Activated CD4-positive, alpha-beta T cell treated with anti-CD3 and anti-CD28 coated beads, Interleukin-2, amount 10 ng/mL, durations not matched to agents 24 days and 14 days (primary cell): ENCODE results near the gene NIT2. TPM values are rescaled to one million over a fixed set of nuclear protein-coding genes. Genes with fewer than 3 reads are reported as not detected.
"Not testable (repeated sequence)": the region's sequence is repeated elsewhere in the genome, so short reads cannot be mapped to it uniquely, and the experiment has no call there.

Experiments used
- DNase-seq: peaks from one replicate; pipeline ENCODE4 v3.0.0; 2022
- H3K27ac Mint-ChIP-seq: one replicate; pipeline ENCODE4 v1.8.0; 2022; ENCODE audit warnings: mild to moderate bottlenecking, mixed read lengths
- H3K27me3 Mint-ChIP-seq: one replicate; pipeline ENCODE4 v1.8.0; 2022; ENCODE audit warnings: mixed read lengths
- H3K36me3 Mint-ChIP-seq: one replicate; pipeline ENCODE4 v1.8.0; 2022; ENCODE audit warnings: low read depth, mild to moderate bottlenecking, mixed read lengths
- H3K4me1 Mint-ChIP-seq: one replicate; pipeline ENCODE4 v1.8.0; 2021; ENCODE audit warnings: mixed read lengths
- H3K4me3 Mint-ChIP-seq: one replicate; pipeline ENCODE4 v1.8.0; 2022; ENCODE audit warnings: mild to moderate bottlenecking, moderate library complexity, mixed read lengths
- H3K9me3 Mint-ChIP-seq: one replicate; pipeline ENCODE4 v1.8.0; 2021; ENCODE audit warnings: mixed read lengths
- intact Hi-C: fragments of 100-400 bp; cut with micrococcal nuclease; formaldehyde crosslinking; loops from one replicate; pipeline ENCODE4 v1.15.1; 2023
- total RNA-seq: library from RNA; stranded (reverse); gene quantifications from 2 replicates; pipeline ENCODE4 v1.2.3, GENCODE V29; 2022

Gene NIT2
- total RNA-seq, 1 donor from 2014 or later: 75.5 TPM

DNA sequence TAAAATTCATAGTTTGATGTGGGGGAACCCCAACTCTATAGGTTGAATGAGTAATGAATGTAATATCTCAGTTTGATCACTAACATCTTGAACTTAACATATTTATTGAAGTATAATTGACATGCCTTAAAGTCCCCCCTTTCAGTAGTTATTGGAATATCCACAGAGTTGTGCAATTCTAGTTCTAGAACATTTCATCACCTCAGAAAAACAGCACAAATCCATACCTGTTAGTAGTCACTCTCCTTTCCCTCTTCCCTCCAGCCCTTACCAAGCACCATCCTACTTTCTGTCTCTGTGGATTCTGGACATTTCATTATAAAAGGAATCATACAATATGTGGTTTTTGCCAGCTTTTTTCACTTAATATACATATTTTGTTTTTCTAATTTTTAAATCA, 8.7 kb upstream of the NIT2 start:
- DNase-seq: no peak
- intact Hi-C loops: no loop called here
- no peak overlapping the region for H3K4me3 Mint-ChIP-seq
- peaks cover 9% of the 10 kb centered on the region for H3K9me3 Mint-ChIP-seq
- no peak overlapping the region for H3K27ac Mint-ChIP-seq
- no peaks in the 10 kb centered on the region for H3K27me3 Mint-ChIP-seq
- H3K4me1 Mint-ChIP-seq: no peaks in the 10 kb centered on the region
- H3K36me3 Mint-ChIP-seq: peaks cover 15% of the 10 kb centered on the region

DNA sequence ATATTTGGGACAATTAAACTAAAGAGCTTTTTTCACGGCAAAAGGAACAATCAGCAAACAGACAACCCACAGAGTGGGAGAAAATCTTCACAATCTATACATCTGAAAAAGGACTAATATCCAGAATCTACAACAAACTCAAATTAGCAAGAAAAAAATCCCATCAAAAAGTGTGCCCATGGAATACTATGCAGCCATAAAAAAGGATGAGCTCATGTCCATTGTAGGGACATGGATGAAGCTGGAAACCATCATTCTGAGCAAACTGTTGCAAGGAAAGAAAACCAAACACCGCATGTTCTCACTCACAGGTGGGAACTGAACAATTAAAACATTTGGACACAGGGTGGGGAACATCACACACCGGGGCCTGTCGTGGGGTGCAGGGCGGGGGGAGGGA, 7.2 kb upstream of the NIT2 start:
- H3K4me3 Mint-ChIP-seq, DNase-seq, H3K27ac Mint-ChIP-seq, H3K4me1 Mint-ChIP-seq, H3K27me3 Mint-ChIP-seq, H3K9me3 Mint-ChIP-seq, intact Hi-C loops: not testable (repeated sequence)
- H3K36me3 Mint-ChIP-seq: peaks cover 15% of the 10 kb centered on the region

DNA sequence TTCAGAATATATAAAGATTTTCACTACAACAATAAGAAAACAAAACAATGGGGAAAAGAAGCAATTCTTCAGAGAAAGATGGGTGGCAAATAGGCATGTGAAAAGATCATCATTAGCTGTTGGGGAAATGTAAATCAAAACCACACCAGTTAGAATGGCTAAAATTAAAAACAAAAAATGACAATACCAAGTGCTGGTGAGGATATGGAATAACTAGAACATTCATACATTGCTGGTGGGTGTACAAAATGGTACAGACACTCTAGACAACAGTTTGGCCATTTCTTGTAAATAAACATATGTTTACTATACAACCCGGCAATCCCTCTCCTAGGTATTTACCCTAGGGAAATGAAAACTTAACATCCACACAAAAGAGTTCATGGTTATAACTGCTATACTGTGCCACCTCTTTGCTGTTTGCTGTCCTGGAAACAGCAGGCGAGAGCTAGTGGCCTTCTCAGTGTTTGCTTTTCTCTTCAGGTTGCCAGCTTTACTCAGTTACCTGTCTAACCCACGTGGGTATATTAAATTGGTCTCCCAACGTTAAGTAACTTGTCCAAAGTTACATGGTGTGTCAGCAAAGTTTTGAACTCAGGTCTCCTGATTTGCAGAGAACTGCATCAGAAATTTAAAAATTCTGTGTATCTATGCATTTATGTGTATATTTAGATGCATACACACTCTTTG, 4.6 kb upstream of the NIT2 start:
- Mint-ChIP-seq H3K27me3 (no peaks in the 10 kb centered on the region), H3K36me3 (peaks cover 14% of the 10 kb centered on the region), H3K4me3 (no peak overlapping the region), H3K4me1 (peaks cover 4% of the 10 kb centered on the region), H3K27ac (no peak overlapping the region), H3K9me3 (peaks cover 9% of the 10 kb centered on the region)
- peak; percentile 43 for DNase-seq
- intact Hi-C loops: loop anchor here (5.0 to 10.0 kb wide), 3 partner anchors 255 to 1052 kb away; no protein-coding TSS in a partner anchor

DNA sequence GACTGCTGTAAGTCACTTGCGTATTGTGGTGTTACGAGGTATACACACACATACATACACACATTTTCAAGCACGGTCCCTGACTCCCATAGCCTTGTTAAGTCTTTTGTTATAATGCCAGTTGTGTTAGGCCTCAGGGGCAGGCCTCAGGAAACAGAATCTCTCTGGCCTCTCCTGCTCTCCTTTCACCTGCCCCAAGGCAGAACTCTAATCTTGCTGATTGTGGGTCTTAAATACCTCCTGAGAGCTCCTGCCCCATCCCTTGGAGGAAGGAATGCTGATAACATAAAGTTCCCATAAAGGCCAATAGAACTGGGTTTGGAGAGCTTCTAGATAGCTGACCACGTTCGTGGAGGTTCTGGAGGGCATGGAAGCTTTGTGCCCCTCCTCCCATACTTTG, 3.9 kb upstream of the NIT2 start:
- no peak for DNase-seq
- H3K27me3 Mint-ChIP-seq: no peaks in the 10 kb centered on the region
- no peak overlapping the region for H3K27ac Mint-ChIP-seq
- no peak overlapping the region for H3K4me3 Mint-ChIP-seq
- H3K4me1 Mint-ChIP-seq: peaks cover 10% of the 10 kb centered on the region
- intact Hi-C loops: loop anchor here (5.0 to 10.0 kb wide), 3 partner anchors 256 to 1052 kb away; no protein-coding TSS in a partner anchor
- H3K9me3 Mint-ChIP-seq: peaks cover 9% of the 10 kb centered on the region
- peaks cover 14% of the 10 kb centered on the region for H3K36me3 Mint-ChIP-seq

DNA sequence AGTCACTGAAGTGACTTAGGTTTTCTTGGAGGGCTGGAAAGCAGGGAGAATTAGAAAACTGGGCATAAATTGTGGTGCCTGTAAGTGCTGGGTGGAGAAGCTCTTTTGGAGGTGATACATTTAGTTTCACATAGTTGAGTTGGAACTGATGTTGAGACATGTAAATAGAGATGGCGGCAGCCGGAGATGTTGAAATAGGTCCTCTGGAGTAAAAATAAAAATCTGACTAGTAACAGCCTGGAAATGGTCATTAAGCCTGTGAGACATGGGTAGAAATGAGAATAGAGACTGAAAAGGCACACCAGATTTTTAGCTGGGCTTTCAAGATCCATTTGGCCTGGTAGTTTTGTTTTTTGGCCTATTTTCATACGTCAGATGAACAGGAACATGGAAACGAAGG, 2.9 kb upstream of the NIT2 start:
- Mint-ChIP-seq H3K27ac (no peak overlapping the region), H3K27me3 (no peaks in the 10 kb centered on the region), H3K9me3 (peaks cover 9% of the 10 kb centered on the region), H3K4me3 (no peak overlapping the region), H3K4me1 (peaks cover 15% of the 10 kb centered on the region), H3K36me3 (peaks cover 10% of the 10 kb centered on the region)
- intact Hi-C loops: loop anchor here (5.0 to 10.0 kb wide), 3 partner anchors 257 to 1051 kb away; no protein-coding TSS in a partner anchor
- no peak for DNase-seq

DNA sequence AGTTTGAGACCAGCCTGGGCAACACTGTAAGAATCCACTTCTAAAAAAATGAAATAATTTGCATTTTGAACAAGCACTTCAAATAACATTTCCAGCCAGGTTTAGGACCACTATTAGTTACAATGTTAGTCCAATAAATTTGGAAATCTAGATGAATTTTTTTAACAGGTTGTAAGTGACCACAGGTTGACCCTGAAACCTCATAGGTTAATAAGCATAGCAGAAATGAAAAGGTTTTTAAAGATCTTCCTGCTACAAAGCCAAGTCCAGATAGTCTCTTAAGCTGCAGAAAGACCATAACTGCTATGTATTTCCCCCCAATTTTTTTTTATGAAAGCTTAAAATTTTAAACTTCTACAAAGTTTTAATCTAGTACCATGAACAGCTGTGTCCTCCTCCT, 1.5 kb upstream of the NIT2 start:
- no peak for DNase-seq
- no peak overlapping the region for H3K4me3 Mint-ChIP-seq
- H3K9me3 Mint-ChIP-seq: no peaks in the 10 kb centered on the region
- H3K27ac Mint-ChIP-seq: no peak overlapping the region
- intact Hi-C loops: loop anchor here (5.0 to 10.0 kb wide), 3 partner anchors 258 to 1049 kb away; no protein-coding TSS in a partner anchor
- H3K4me1 Mint-ChIP-seq: peaks cover 18% of the 10 kb centered on the region
- H3K36me3 Mint-ChIP-seq: peaks cover under 1% of the 10 kb centered on the region
- no peaks in the 10 kb centered on the region for H3K27me3 Mint-ChIP-seq

DNA sequence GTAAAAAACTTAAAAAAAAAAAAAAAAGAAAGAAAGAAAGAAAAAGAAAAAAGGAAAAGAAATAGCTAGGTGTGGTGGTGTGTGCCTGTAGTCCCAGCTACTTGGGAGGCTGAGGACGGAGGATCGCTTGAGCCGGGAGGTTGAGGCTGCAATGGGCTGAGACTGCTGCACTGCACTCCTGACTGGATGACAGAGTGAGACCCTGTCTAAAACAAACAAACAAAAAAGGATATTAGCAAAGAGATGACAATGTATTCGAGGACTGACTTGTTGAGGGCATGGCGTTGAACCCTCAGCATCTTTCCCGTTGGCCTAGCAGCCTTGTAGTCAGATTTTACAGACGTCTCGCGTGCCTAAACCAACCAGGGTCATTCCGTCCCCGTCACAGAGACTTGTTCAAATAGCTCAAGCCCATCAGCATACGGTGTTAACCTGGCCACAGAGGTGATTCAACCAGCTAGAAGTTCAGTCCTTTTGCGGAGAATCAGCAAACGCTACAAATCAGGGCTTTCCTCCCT, 528 bp upstream of the NIT2 start:
- intact Hi-C loops: loop anchor here (1.0 to 10.0 kb wide), 7 partner anchors 18 to 1048 kb away; partner anchors contain the start of genes LNP1, TBC1D23 and TOMM70
- no peak for DNase-seq
- H3K27ac Mint-ChIP-seq: peak overlapping the region; percentile 55
- no peaks in the 10 kb centered on the region for H3K36me3 Mint-ChIP-seq
- H3K4me3 Mint-ChIP-seq: peak overlapping the region; percentile 95
- no peaks in the 10 kb centered on the region for H3K27me3 Mint-ChIP-seq
- peaks cover 18% of the 10 kb centered on the region for H3K4me1 Mint-ChIP-seq
- no peaks in the 10 kb centered on the region for H3K9me3 Mint-ChIP-seq

DNA sequence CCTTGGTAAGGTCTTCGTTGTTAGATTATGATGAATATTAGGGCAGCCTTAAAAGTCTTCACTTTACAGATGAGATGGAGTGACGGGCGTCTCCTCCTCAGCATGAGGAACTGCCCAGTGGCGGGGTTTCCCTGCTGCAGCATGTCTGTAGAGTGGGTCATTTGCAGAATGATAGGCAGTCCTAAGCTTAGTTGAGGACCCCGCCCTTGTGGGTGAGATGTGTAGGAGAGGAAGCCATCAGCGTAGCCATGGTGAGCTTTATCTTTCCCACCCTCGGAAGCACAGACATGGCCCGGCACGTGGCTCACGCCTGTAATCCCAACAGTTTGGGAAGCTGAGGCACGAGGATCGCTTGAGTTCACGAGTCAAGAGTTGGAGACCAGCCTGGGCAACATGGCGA, 877 bp downstream of the NIT2 start:
- Mint-ChIP-seq H3K4me3 (peak overlapping the region; percentile 95), H3K27me3 (no peaks in the 10 kb centered on the region), H3K4me1 (peaks cover 18% of the 10 kb centered on the region), H3K36me3 (peaks cover 3% of the 10 kb centered on the region), H3K9me3 (no peaks in the 10 kb centered on the region), H3K27ac (peak overlapping the region; percentile 98)
- intact Hi-C loops: loop anchor here (2.0 to 10.0 kb wide), 3 partner anchors 75 to 375 kb away; partner anchors contain the start of gene TBC1D23
- peak; percentile 65 for DNase-seq

DNA sequence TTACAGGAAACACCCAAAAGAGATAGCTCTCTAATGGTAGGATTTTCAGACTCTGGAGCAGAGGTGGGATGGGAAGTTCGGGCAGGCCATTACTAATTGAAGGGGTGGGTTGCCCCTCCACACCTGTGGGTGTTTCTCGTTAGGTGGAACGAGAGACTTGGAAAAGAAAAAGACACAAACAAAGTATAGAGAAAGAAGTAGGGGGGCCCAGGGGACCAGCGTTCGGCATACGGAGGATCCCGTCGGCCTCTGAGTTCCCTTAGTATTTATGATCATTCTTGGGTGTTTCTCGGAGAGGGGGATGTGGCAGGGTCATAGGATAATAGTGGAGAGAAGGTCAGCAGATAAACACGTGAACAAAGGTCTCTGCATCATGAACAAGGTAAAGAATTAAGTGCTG, 1.7 kb downstream of the NIT2 start:
- H3K27ac Mint-ChIP-seq, H3K9me3 Mint-ChIP-seq, H3K27me3 Mint-ChIP-seq: not testable (repeated sequence)
- peak; percentile 52 for DNase-seq
- Mint-ChIP-seq H3K4me1 (peaks cover 18% of the 10 kb centered on the region), H3K4me3 (peak overlapping the region; percentile 95), H3K36me3 (peaks cover 10% of the 10 kb centered on the region)
- intact Hi-C loops: loop anchor here (10.0 kb wide), 1 partner anchor 261 kb away; no protein-coding TSS in a partner anchor

DNA sequence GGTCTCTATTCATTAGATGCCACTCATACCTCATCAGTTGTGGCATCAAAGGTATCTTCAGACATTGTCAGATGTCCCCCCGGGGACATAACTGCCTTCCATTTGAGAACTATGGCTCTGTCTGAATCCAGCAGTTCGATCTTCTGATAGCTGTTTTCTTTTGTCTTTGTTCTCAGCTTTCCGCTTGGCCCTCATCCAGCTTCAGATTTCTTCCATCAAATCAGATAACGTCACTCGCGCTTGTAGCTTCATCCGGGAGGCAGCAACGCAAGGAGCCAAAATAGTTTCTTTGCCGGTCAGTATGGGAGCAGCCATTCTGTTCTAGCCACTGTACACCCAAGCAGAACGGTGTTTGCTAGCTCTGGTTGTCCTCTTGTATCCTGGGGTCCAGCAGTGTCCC, 4.4 kb downstream of the NIT2 start:
- no peak overlapping the region for H3K27ac Mint-ChIP-seq
- intact Hi-C loops: loop anchor here (10.0 kb wide), 1 partner anchor 264 kb away; no protein-coding TSS in a partner anchor
- no peak overlapping the region for H3K4me3 Mint-ChIP-seq
- no peaks in the 10 kb centered on the region for H3K27me3 Mint-ChIP-seq
- no peak for DNase-seq
- H3K9me3 Mint-ChIP-seq: no peaks in the 10 kb centered on the region
- peaks cover 33% of the 10 kb centered on the region for H3K4me1 Mint-ChIP-seq
- peaks cover 28% of the 10 kb centered on the region for H3K36me3 Mint-ChIP-seq

DNA sequence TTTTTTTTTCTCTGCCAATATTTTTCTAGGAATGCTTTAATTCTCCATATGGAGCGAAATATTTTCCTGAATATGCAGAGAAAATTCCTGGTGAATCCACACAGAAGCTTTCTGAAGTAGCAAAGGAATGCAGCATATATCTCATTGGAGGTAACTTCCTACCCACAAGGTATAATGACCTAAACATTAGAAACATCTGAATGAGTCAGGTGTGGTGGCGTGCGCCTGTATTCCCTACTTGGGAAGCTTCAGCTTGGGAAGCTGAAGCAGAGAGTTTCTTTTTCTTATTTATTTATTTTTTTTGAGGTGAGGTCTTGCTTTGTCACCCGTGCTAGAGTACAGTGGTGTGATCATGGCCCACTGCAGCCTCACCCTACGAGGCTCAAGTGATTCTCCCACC, 5.2 kb downstream of the NIT2 start:
- no peak overlapping the region for H3K4me3 Mint-ChIP-seq
- H3K36me3 Mint-ChIP-seq: peaks cover 35% of the 10 kb centered on the region
- H3K27me3 Mint-ChIP-seq: no peaks in the 10 kb centered on the region
- H3K9me3 Mint-ChIP-seq: no peaks in the 10 kb centered on the region
- H3K4me1 Mint-ChIP-seq: peaks cover 36% of the 10 kb centered on the region
- DNase-seq: no peak
- no peak overlapping the region for H3K27ac Mint-ChIP-seq
- intact Hi-C loops: loop anchor here (10.0 kb wide), 1 partner anchor 265 kb away; no protein-coding TSS in a partner anchor

DNA sequence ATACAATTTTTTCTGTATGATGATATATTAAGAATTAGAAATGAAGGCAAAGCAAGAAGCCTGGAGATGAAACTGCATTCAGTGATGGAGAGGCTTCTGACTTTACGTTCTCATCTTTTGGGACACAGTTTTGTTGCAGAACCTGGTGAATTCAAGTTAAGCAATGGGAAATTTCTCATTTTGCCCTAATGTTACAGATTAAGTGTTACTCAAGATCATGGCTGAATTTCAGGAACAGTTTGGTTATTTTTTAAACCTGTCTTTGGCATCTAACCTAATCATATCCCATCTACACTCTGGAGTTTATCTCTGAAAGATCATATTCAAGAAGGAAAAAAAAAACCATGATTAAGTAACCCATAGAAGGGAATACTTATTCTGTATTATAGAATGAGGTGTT, 6.0 kb downstream of the NIT2 start:
- DNase-seq: no peak
- H3K4me3 Mint-ChIP-seq: no peak overlapping the region
- H3K27me3 Mint-ChIP-seq: no peaks in the 10 kb centered on the region
- H3K36me3 Mint-ChIP-seq: peaks cover 39% of the 10 kb centered on the region
- peaks cover 31% of the 10 kb centered on the region for H3K4me1 Mint-ChIP-seq
- intact Hi-C loops: no loop called here
- H3K9me3 Mint-ChIP-seq: no peaks in the 10 kb centered on the region
- H3K27ac Mint-ChIP-seq: no peak overlapping the region

DNA sequence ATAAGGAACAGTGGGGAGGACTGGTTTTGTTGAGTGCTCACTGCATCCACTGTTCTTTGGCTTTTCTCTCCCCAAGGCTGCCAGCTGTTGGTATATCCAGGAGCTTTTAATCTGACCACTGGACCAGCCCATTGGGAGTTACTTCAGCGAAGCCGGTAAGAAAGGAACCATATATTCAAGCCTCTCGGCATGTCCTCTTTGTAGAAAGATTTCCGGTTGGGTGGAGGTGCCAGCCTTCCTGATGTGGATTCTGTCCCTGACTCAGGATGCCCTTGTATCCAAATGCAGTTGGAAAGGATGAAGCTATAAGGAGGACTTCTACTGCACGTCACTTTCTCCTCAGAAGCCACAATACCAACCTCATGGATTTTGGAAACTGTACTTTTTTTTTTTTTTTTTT, 14.2 kb downstream of the NIT2 start:
- H3K27me3 Mint-ChIP-seq: no peaks in the 10 kb centered on the region
- no peak overlapping the region for H3K4me3 Mint-ChIP-seq
- peaks cover 76% of the 10 kb centered on the region for H3K36me3 Mint-ChIP-seq
- no peaks in the 10 kb centered on the region for H3K9me3 Mint-ChIP-seq
- peaks cover 9% of the 10 kb centered on the region for H3K4me1 Mint-ChIP-seq
- intact Hi-C loops: no loop called here
- no peak overlapping the region for H3K27ac Mint-ChIP-seq
- DNase-seq: no peak

DNA sequence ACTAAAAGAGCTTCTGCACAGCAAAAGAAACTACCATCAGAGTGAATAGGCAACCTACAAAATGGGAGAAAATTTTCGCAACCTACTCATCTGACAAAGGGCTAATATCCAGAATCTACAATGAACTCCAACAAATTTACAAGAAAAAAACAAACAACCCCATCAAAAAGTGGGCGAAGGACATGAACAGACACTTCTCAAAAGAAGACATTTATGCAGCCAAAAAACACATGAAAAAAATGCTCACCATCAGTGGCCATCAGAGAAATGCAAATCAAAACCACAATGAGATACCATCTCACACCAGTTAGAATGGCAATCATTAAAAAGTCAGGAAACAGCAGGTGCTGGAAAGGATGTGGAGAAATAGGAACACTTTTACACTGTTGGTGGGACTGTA, 17.2 kb downstream of the NIT2 start:
- H3K9me3 Mint-ChIP-seq, H3K4me1 Mint-ChIP-seq, DNase-seq, H3K4me3 Mint-ChIP-seq, intact Hi-C loops, H3K27me3 Mint-ChIP-seq, H3K27ac Mint-ChIP-seq: not testable (repeated sequence)
- peaks cover 68% of the 10 kb centered on the region for H3K36me3 Mint-ChIP-seq
